Measurements from ENCODE around the gene BMP8B.

Gene BMP8B

DNA sequence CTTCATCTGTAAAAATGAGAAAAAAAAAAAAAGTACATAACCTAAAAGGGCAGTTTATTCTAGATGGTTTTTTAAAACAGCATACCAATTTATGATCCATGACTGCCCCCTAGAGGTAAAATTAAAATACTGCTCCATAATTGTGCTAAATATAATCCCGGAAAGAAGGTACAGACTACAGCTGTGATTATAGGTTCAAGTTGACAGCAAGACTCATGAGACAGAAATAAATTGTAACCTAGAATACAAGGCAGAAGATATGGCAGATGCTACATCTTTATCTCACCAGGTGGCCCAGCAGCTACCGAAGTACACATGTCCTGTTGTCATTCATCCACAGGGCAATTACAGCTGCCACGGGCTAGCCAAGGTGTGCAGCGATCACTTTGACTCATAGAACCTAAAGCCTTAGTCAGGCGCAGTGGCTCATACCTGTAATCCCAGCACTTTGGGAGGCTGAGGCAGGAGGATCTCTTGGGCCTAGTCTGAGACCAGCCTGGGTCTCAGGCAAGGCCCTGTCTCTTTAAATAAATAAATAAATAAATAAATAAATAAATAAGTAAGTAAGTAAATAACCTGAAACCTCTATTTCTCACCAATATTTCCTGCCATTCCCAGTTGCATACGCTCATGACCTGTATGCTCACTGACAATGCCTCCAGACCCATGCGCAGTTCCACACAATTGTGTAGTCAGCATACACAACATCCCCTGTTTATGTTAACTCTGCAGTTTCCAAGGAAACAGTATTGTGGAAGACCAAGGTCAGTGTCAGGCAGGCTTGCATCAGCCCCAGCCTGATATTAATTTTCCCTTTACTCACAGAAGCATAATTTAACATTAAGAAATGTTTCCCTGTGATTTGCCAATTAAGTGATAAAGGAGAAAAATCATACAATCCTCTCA lies 68.3 kb downstream of the BMP8B start (continued):
- TF ChIP-seq, protein P1, sequence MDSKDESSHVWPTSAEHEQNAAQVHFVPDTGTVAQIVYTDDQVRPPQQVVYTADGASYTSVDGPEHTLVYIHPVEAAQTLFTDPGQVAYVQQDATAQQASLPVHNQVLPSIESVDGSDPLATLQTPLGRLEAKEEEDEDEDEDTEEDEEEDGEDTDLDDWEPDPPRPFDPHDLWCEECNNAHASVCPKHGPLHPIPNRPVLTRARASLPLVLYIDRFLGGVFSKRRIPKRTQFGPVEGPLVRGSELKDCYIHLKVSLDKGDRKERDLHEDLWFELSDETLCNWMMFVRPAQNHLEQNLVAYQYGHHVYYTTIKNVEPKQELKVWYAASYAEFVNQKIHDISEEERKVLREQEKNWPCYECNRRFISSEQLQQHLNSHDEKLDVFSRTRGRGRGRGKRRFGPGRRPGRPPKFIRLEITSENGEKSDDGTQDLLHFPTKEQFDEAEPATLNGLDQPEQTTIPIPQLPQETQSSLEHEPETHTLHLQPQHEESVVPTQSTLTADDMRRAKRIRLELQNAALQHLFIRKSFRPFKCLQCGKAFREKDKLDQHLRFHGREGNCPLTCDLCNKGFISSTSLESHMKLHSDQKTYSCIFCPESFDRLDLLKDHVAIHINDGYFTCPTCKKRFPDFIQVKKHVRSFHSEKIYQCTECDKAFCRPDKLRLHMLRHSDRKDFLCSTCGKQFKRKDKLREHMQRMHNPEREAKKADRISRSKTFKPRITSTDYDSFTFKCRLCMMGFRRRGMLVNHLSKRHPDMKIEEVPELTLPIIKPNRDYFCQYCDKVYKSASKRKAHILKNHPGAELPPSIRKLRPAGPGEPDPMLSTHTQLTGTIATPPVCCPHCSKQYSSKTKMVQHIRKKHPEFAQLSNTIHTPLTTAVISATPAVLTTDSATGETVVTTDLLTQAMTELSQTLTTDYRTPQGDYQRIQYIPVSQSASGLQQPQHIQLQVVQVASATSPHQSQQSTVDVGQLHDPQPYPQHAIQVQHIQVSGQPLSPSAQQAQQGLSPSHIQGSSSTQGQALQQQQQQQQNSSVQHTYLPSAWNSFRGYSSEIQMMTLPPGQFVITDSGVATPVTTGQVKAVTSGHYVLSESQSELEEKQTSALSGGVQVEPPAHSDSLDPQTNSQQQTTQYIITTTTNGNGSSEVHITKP (tag by site-specific recombination; IDR thresholded peaks at IDR 0.05): no peak
- TF ChIP-seq IKZF3 (tag by site-specific recombination; IDR thresholded peaks at IDR 0.05): no peak
- TF ChIP-seq ZBTB1 (tag by site-specific recombination; IDR thresholded peaks at IDR 0.05): peak; percentile 55; the same call in 1 of the 2 replicates
- TF ChIP-seq, protein P2, sequence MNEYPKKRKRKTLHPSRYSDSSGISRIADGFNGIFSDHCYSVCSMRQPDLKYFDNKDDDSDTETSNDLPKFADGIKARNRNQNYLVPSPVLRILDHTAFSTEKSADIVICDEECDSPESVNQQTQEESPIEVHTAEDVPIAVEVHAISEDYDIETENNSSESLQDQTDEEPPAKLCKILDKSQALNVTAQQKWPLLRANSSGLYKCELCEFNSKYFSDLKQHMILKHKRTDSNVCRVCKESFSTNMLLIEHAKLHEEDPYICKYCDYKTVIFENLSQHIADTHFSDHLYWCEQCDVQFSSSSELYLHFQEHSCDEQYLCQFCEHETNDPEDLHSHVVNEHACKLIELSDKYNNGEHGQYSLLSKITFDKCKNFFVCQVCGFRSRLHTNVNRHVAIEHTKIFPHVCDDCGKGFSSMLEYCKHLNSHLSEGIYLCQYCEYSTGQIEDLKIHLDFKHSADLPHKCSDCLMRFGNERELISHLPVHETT (tag by site-specific recombination; IDR thresholded peaks at IDR 0.05): peak; percentile 59; the same call in 1 of the 2 replicates
- no peak for TF ChIP-seq ZIC2 (tag by site-specific recombination; IDR thresholded peaks at IDR 0.05)
- TF ChIP-seq ZNF629 (tag by site-specific recombination; IDR thresholded peaks at IDR 0.05): peak; percentile 70
- TF ChIP-seq ZNF624 (tag by site-specific recombination; IDR thresholded peaks at IDR 0.05): no peak
- TF ChIP-seq ZBTB20 (tag by site-specific recombination; IDR thresholded peaks at IDR 0.05): no peak
- TF ChIP-seq ZNF223 (tag by site-specific recombination; IDR thresholded peaks at IDR 0.05): peak; percentile 77; the same call in 1 of the 2 replicates
- TF ChIP-seq, protein P3, sequence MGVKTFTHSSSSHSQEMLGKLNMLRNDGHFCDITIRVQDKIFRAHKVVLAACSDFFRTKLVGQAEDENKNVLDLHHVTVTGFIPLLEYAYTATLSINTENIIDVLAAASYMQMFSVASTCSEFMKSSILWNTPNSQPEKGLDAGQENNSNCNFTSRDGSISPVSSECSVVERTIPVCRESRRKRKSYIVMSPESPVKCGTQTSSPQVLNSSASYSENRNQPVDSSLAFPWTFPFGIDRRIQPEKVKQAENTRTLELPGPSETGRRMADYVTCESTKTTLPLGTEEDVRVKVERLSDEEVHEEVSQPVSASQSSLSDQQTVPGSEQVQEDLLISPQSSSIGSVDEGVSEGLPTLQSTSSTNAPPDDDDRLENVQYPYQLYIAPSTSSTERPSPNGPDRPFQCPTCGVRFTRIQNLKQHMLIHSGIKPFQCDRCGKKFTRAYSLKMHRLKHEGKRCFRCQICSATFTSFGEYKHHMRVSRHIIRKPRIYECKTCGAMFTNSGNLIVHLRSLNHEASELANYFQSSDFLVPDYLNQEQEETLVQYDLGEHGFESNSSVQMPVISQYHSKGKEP (tag by site-specific recombination; IDR thresholded peaks at IDR 0.05): no peak
- no peak for TF ChIP-seq ZNF585B (tag by site-specific recombination; IDR thresholded peaks at IDR 0.05)
- no peak for TF ChIP-seq ZNF350 (tag by site-specific recombination; IDR thresholded peaks at IDR 0.05)
- no peak for TF ChIP-seq ZNF302 (tag by site-specific recombination; IDR thresholded peaks at IDR 0.05; ENCODE audit: low read depth)
- no peak for TF ChIP-seq ZFP41 (tag by site-specific recombination; IDR thresholded peaks at IDR 0.05; ENCODE audit: borderline replicate concordance)
- TF ChIP-seq ZNF221 (tag by site-specific recombination; IDR thresholded peaks at IDR 0.05; ENCODE audit: borderline replicate concordance): no peak
- TF ChIP-seq, protein P4, sequence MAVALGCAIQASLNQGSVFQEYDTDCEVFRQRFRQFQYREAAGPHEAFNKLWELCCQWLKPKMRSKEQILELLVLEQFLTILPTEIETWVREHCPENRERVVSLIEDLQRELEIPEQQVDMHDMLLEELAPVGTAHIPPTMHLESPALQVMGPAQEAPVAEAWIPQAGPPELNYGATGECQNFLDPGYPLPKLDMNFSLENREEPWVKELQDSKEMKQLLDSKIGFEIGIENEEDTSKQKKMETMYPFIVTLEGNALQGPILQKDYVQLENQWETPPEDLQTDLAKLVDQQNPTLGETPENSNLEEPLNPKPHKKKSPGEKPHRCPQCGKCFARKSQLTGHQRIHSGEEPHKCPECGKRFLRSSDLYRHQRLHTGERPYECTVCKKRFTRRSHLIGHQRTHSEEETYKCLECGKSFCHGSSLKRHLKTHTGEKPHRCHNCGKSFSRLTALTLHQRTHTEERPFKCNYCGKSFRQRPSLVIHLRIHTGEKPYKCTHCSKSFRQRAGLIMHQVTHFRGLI (tag by site-specific recombination; IDR thresholded peaks at IDR 0.05): no peak
- TF ChIP-seq ZFP3 (tag by site-specific recombination; IDR thresholded peaks at IDR 0.05; ENCODE audit: low read depth): no peak; the same call in 1 of the 2 replicates
- no peak for TF ChIP-seq ZNF677 (tag by site-specific recombination; IDR thresholded peaks at IDR 0.05)
- TF ChIP-seq ZNF292 (tag by site-specific recombination; IDR thresholded peaks at IDR 0.05; ENCODE audit: borderline replicate concordance, low read depth): peak; percentile 90; the same call in 1 of the 2 replicates
- no peak for TF ChIP-seq ZNF423 (tag by site-specific recombination; IDR thresholded peaks at IDR 0.05)
- no peak for TF ChIP-seq ZNF48 (tag by site-specific recombination; IDR thresholded peaks at IDR 0.05)
- TF ChIP-seq, protein P5, sequence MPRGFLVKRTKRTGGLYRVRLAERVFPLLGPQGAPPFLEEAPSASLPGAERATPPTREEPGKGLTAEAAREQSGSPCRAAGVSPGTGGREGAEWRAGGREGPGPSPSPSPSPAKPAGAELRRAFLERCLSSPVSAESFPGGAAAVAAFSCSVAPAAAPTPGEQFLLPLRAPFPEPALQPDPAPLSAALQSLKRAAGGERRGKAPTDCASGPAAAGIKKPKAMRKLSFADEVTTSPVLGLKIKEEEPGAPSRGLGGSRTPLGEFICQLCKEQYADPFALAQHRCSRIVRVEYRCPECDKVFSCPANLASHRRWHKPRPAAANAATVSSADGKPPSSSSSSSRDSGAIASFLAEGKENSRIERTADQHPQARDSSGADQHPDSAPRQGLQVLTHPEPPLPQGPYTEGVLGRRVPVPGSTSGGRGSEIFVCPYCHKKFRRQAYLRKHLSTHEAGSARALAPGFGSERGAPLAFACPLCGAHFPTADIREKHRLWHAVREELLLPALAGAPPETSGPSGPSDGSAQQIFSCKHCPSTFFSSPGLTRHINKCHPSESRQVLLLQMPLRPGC (tag by site-specific recombination; IDR thresholded peaks at IDR 0.05): no peak
- no peak for TF ChIP-seq KLF1 (tag by site-specific recombination; IDR thresholded peaks at IDR 0.05)
- TF ChIP-seq, protein P6, sequence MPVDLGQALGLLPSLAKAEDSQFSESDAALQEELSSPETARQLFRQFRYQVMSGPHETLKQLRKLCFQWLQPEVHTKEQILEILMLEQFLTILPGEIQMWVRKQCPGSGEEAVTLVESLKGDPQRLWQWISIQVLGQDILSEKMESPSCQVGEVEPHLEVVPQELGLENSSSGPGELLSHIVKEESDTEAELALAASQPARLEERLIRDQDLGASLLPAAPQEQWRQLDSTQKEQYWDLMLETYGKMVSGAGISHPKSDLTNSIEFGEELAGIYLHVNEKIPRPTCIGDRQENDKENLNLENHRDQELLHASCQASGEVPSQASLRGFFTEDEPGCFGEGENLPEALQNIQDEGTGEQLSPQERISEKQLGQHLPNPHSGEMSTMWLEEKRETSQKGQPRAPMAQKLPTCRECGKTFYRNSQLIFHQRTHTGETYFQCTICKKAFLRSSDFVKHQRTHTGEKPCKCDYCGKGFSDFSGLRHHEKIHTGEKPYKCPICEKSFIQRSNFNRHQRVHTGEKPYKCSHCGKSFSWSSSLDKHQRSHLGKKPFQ (tag by site-specific recombination; IDR thresholded peaks at IDR 0.05): peak; percentile 53; the same call in 1 of the 2 replicates
- TF ChIP-seq ZNF112 (tag by site-specific recombination; IDR thresholded peaks at IDR 0.05): no peak
- TF ChIP-seq ZNF138 (tag by site-specific recombination; IDR thresholded peaks at IDR 0.05; ENCODE audit: borderline replicate concordance): no peak
- no peak; the same call in 1 of the 2 replicates for TF ChIP-seq ZNF548 (tag by site-specific recombination; IDR thresholded peaks at IDR 0.05)
- TF ChIP-seq PRDM1 (tag by site-specific recombination; IDR thresholded peaks at IDR 0.05): no peak
